BLaER1 treated with 17β-estradiol and CSF1 and Interleukin-3, amounts not matched to agents 10 nM and 100 nM (cell line): ENCODE data around the gene UCP2.

Experiments used
- H3K27ac ChIP-seq, 11 experiments: shearing (Covaris generic); formaldehyde crosslinking; 2 replicates each; pipeline ENCODE4 v1.8.1; 2022
- H3K27me3 ChIP-seq, 11 experiments: shearing (Covaris generic); formaldehyde crosslinking; 2 replicates each; pipeline ENCODE4 v1.8.1; 2022
- H3K36me3 ChIP-seq, 11 experiments: shearing (Covaris generic); formaldehyde crosslinking; 2 replicates each; pipeline ENCODE4 v1.8.1; 2022
- H3K4me1 ChIP-seq, 10 experiments: shearing (Covaris generic); formaldehyde crosslinking; 2 replicates each; pipeline ENCODE4 v1.8.1; 2022
- H3K4me2 ChIP-seq, 11 experiments: shearing (Covaris generic); formaldehyde crosslinking; 2 replicates each; pipeline ENCODE4 v1.8.1; 2022
- H3K4me3 ChIP-seq, 10 experiments: shearing (Covaris generic); formaldehyde crosslinking; 2 replicates each; pipeline ENCODE4 v1.8.1; 2022
- H3K9ac ChIP-seq, 11 experiments: shearing (Covaris generic); formaldehyde crosslinking; 2 replicates each; pipeline ENCODE4 v1.8.1; 2022
- H3K9me3 ChIP-seq, 11 experiments: shearing (Covaris generic); formaldehyde crosslinking; replicated peaks in 1 of 11; 2 replicates each; pipeline ENCODE4 v1.8.1; 2022
- H4K20me1 ChIP-seq, 11 experiments: shearing (Covaris generic); formaldehyde crosslinking; 2 replicates each; pipeline ENCODE4 v1.8.1; 2022
- Cebpa-rat ChIP-seq, 11 experiments: shearing (Covaris generic); IDR thresholded peaks; 2 replicates each; pipeline ENCODE4 v1.8.1; 2022

The UCP2 gene

GRCh38 chr11:74007691-74008372 lies 25.2 kb upstream of the UCP2 start:
- no peak for TF ChIP-seq Cebpa-rat (IDR thresholded peaks at IDR 0.05)

GRCh38 chr11:74006743-74007304 lies 24.2 kb upstream of the UCP2 start:
- no peak for TF ChIP-seq Cebpa-rat (IDR thresholded peaks at IDR 0.05)
- no peak overlapping the region for H3K9ac ChIP-seq
- no peaks in the 10 kb centered on the region for H3K27me3 ChIP-seq
- no peak overlapping the region for H3K4me2 ChIP-seq
- H3K4me3 ChIP-seq = no peak overlapping the region
- H3K4me1 ChIP-seq = peaks cover 35 to 44% (median 39%) of the 10 kb centered on the region in 10 experiments
- H3K36me3 ChIP-seq = peaks cover 0 to 29% (median 14%) of the 10 kb centered on the region in 11 experiments; a peak in 11 of 22 replicates
- H3K9me3 ChIP-seq = no peaks in the 10 kb centered on the region
- peaks cover 0 to 3% (median 0%) of the 10 kb centered on the region in 11 experiments; a peak in 1 of 22 replicates for H4K20me1 ChIP-seq
- H3K27ac ChIP-seq = no peak overlapping the region

More at GRCh38 chr11:74007691-74008372, 25.2 kb upstream of the UCP2 start:
- Histone ChIP-seq H3K27ac (peak overlapping the region in 4 of 11 experiments; percentile 6 to 32 (median 16); a peak in 5 of 22 replicates), H3K4me2 (peak overlapping the region; percentile 43 to 69 (median 59); a peak in 17 of 22 replicates), H3K9me3 (no peaks in the 10 kb centered on the region), H3K4me1 (peaks cover 46 to 54% (median 49%) of the 10 kb centered on the region in 10 experiments), H4K20me1 (no peaks in the 10 kb centered on the region), H3K4me3 (no peak overlapping the region), H3K36me3 (peaks cover 0 to 29% (median 18%) of the 10 kb centered on the region in 11 experiments; a peak in 15 of 22 replicates), H3K9ac (peak overlapping the region in 1 of 11 experiments; percentile 48; a peak in 1 of 22 replicates), H3K27me3 (no peaks in the 10 kb centered on the region)

- H3K9me3 ChIP-seq = no peaks in the 10 kb centered on the region
- no peaks in the 10 kb centered on the region for H3K27me3 ChIP-seq
- no peak for TF ChIP-seq Cebpa-rat (IDR thresholded peaks at IDR 0.05)
- no peak overlapping the region for H3K4me3 ChIP-seq
- peaks cover 0 to 3% (median 0%) of the 10 kb centered on the region in 11 experiments; a peak in 1 of 22 replicates for H4K20me1 ChIP-seq
- H3K4me2 ChIP-seq = no peak overlapping the region
- H3K36me3 ChIP-seq = peaks cover under 1 to 34% (median 18%) of the 10 kb centered on the region in 11 experiments; a peak in 13 of 22 replicates
- H3K9ac ChIP-seq = no peak overlapping the region
- H3K27ac ChIP-seq = no peak overlapping the region; a peak in 1 of 22 replicates
- H3K4me1 ChIP-seq = peaks cover 26 to 35% (median 30%) of the 10 kb centered on the region in 10 experiments
Observed at GRCh38 chr11:74005721-74006517, 23.3 kb upstream of the UCP2 start.

GRCh38 chr11:74004759-74005615 lies 22.3 kb upstream of the UCP2 start:
- Histone ChIP-seq H3K27ac (no peak overlapping the region), H3K36me3 (peaks cover 4 to 39% (median 21%) of the 10 kb centered on the region in 11 experiments; a peak in 13 of 22 replicates), H3K9ac (no peak overlapping the region), H3K27me3 (no peaks in the 10 kb centered on the region), H3K4me3 (no peak overlapping the region), H3K9me3 (no peaks in the 10 kb centered on the region), H4K20me1 (peaks cover 0 to 3% (median 0%) of the 10 kb centered on the region in 11 experiments; a peak in 1 of 22 replicates), H3K4me2 (no peak overlapping the region), H3K4me1 (peaks cover 17 to 26% (median 20%) of the 10 kb centered on the region in 10 experiments)
- no peak for TF ChIP-seq Cebpa-rat (IDR thresholded peaks at IDR 0.05)

GRCh38 chr11:74004046-74004695 lies 21.5 kb upstream of the UCP2 start:
- H3K4me1 ChIP-seq = peaks cover 10 to 24% (median 17%) of the 10 kb centered on the region in 10 experiments
- no peak overlapping the region for H3K9ac ChIP-seq
- peaks cover 4 to 39% (median 21%) of the 10 kb centered on the region in 11 experiments; a peak in 13 of 22 replicates for H3K36me3 ChIP-seq
- TF ChIP-seq Cebpa-rat (IDR thresholded peaks at IDR 0.05) = no peak
- no peak overlapping the region for H3K4me2 ChIP-seq
- no peaks in the 10 kb centered on the region for H3K27me3 ChIP-seq
- H4K20me1 ChIP-seq = peaks cover 0 to 3% (median 0%) of the 10 kb centered on the region in 11 experiments; a peak in 1 of 22 replicates
- H3K27ac ChIP-seq = no peak overlapping the region
- no peak overlapping the region for H3K4me3 ChIP-seq
- no peaks in the 10 kb centered on the region for H3K9me3 ChIP-seq

GRCh38 chr11:74002832-74003231 lies 20.2 kb upstream of the UCP2 start:
- Histone ChIP-seq H3K27ac (no peak overlapping the region), H3K27me3 (no peaks in the 10 kb centered on the region), H3K9me3 (no peaks in the 10 kb centered on the region), H3K9ac (no peak overlapping the region), H3K36me3 (peaks cover 4 to 39% (median 21%) of the 10 kb centered on the region in 11 experiments; a peak in 13 of 22 replicates), H3K4me2 (no peak overlapping the region), H3K4me3 (no peak overlapping the region), H3K4me1 (peaks cover 0 to 11% (median 5%) of the 10 kb centered on the region in 10 experiments; a peak in 6 of 20 replicates), H4K20me1 (peaks cover 0 to 3% (median 0%) of the 10 kb centered on the region in 11 experiments; a peak in 1 of 22 replicates)
- no peak for TF ChIP-seq Cebpa-rat (IDR thresholded peaks at IDR 0.05)

GRCh38 chr11:74001822-74002286 lies 19.2 kb upstream of the UCP2 start:
- Histone ChIP-seq H3K27ac (no peak overlapping the region), H3K36me3 (peaks cover 4 to 39% (median 21%) of the 10 kb centered on the region in 11 experiments; a peak in 13 of 22 replicates), H3K9me3 (no peaks in the 10 kb centered on the region), H4K20me1 (peaks cover 0 to 3% (median 0%) of the 10 kb centered on the region in 11 experiments; a peak in 1 of 22 replicates), H3K4me2 (no peak overlapping the region), H3K27me3 (no peaks in the 10 kb centered on the region), H3K4me3 (no peak overlapping the region), H3K4me1 (peaks cover 0 to 18% (median 8%) of the 10 kb centered on the region in 10 experiments; a peak in 10 of 20 replicates), H3K9ac (no peak overlapping the region)
- no peak for TF ChIP-seq Cebpa-rat (IDR thresholded peaks at IDR 0.05)
